Measurements from ENCODE around the gene SCGB1D1. TPM values are rescaled to one million over a fixed set of nuclear protein-coding genes. Genes with fewer than 3 reads are reported as not detected.

Gene SCGB1D1
- total RNA-seq, 1 donor from 2014 or later: not detected

GRCh38 chr11:62151737-62152102 lies 38.3 kb upstream of the SCGB1D1 start:
- Mint-ChIP-seq H3K27me3 (ENCODE audit: unreplicated experiment) (peaks cover 2% of the 10 kb centered on the region), H3K9me3 (ENCODE audit: unreplicated experiment) (no peaks in the 10 kb centered on the region), H3K36me3 (ENCODE audit: low read depth, unreplicated experiment) (peaks cover 29% of the 10 kb centered on the region)

GRCh38 chr11:62152245-62153086 lies 37.5 kb upstream of the SCGB1D1 start:
- no peak for DNase-seq (ENCODE audit: low spot score)
- Mint-ChIP-seq H3K27ac (ENCODE audit: unreplicated experiment) (no peak overlapping the region), H3K4me1 (ENCODE audit: unreplicated experiment) (peaks cover 6% of the 10 kb centered on the region), H3K27me3 (ENCODE audit: unreplicated experiment) (peaks cover 4% of the 10 kb centered on the region), H3K36me3 (ENCODE audit: low read depth, unreplicated experiment) (peaks cover 23% of the 10 kb centered on the region), H3K9me3 (ENCODE audit: unreplicated experiment) (no peaks in the 10 kb centered on the region), H3K4me3 (ENCODE audit: unreplicated experiment) (no peak overlapping the region)
- no peak for TF ChIP-seq CTCF (IDR thresholded peaks at IDR 0.05; ENCODE audit: unreplicated experiment)

More at GRCh38 chr11:62151737-62152102, 38.3 kb upstream of the SCGB1D1 start:
- no peak for DNase-seq (ENCODE audit: low spot score)
- H3K27ac Mint-ChIP-seq (ENCODE audit: unreplicated experiment): no peak overlapping the region
- TF ChIP-seq CTCF (IDR thresholded peaks at IDR 0.05; ENCODE audit: unreplicated experiment): no peak
- no peak overlapping the region for H3K4me3 Mint-ChIP-seq (ENCODE audit: unreplicated experiment)
- peaks cover 6% of the 10 kb centered on the region for H3K4me1 Mint-ChIP-seq (ENCODE audit: unreplicated experiment)

GRCh38 chr11:62153087-62153395 lies 37.0 kb upstream of the SCGB1D1 start:
- no peaks in the 10 kb centered on the region for H3K9me3 Mint-ChIP-seq (ENCODE audit: unreplicated experiment)
- H3K36me3 Mint-ChIP-seq (ENCODE audit: low read depth, unreplicated experiment): peaks cover 17% of the 10 kb centered on the region
- H3K27me3 Mint-ChIP-seq (ENCODE audit: unreplicated experiment): peaks cover 4% of the 10 kb centered on the region
- no peak overlapping the region for H3K27ac Mint-ChIP-seq (ENCODE audit: unreplicated experiment)
- H3K4me3 Mint-ChIP-seq (ENCODE audit: unreplicated experiment): no peak overlapping the region
- DNase-seq (ENCODE audit: low spot score): no peak
- H3K4me1 Mint-ChIP-seq (ENCODE audit: unreplicated experiment): peaks cover 6% of the 10 kb centered on the region
- TF ChIP-seq CTCF (IDR thresholded peaks at IDR 0.05; ENCODE audit: unreplicated experiment): no peak

GRCh38 chr11:62153617-62154016 lies 36.4 kb upstream of the SCGB1D1 start:
- no peaks in the 10 kb centered on the region for H3K9me3 Mint-ChIP-seq (ENCODE audit: unreplicated experiment)
- no peak for DNase-seq (ENCODE audit: low spot score)
- H3K4me3 Mint-ChIP-seq (ENCODE audit: unreplicated experiment): no peak overlapping the region
- no peak for TF ChIP-seq CTCF (IDR thresholded peaks at IDR 0.05; ENCODE audit: unreplicated experiment)
- H3K27ac Mint-ChIP-seq (ENCODE audit: unreplicated experiment): no peak overlapping the region
- peaks cover 4% of the 10 kb centered on the region for H3K27me3 Mint-ChIP-seq (ENCODE audit: unreplicated experiment)
- H3K4me1 Mint-ChIP-seq (ENCODE audit: unreplicated experiment): peaks cover 6% of the 10 kb centered on the region
- peaks cover 16% of the 10 kb centered on the region for H3K36me3 Mint-ChIP-seq (ENCODE audit: low read depth, unreplicated experiment)

GRCh38 chr11:62157603-62158002 lies 32.4 kb upstream of the SCGB1D1 start:
- no peak for DNase-seq (ENCODE audit: low spot score)
- no peak overlapping the region for H3K27ac Mint-ChIP-seq (ENCODE audit: unreplicated experiment)
- TF ChIP-seq CTCF (IDR thresholded peaks at IDR 0.05; ENCODE audit: unreplicated experiment): no peak
- H3K4me3 Mint-ChIP-seq (ENCODE audit: unreplicated experiment): no peak overlapping the region
- H3K27me3 Mint-ChIP-seq (ENCODE audit: unreplicated experiment): peaks cover 2% of the 10 kb centered on the region
- H3K36me3 Mint-ChIP-seq (ENCODE audit: low read depth, unreplicated experiment): no peaks in the 10 kb centered on the region
- no peaks in the 10 kb centered on the region for H3K9me3 Mint-ChIP-seq (ENCODE audit: unreplicated experiment)
- H3K4me1 Mint-ChIP-seq (ENCODE audit: unreplicated experiment): peaks cover 4% of the 10 kb centered on the region
